ENCODE measurements around the gene GRP. TPM values are rescaled to one million over a fixed set of nuclear protein-coding genes. Genes with fewer than 3 reads are reported as not detected.

GRP gene
- total and polyA plus RNA-seq, 8 donors = 0.60 to 3.2 (median 1.5) TPM; not detected in 4

DNA sequence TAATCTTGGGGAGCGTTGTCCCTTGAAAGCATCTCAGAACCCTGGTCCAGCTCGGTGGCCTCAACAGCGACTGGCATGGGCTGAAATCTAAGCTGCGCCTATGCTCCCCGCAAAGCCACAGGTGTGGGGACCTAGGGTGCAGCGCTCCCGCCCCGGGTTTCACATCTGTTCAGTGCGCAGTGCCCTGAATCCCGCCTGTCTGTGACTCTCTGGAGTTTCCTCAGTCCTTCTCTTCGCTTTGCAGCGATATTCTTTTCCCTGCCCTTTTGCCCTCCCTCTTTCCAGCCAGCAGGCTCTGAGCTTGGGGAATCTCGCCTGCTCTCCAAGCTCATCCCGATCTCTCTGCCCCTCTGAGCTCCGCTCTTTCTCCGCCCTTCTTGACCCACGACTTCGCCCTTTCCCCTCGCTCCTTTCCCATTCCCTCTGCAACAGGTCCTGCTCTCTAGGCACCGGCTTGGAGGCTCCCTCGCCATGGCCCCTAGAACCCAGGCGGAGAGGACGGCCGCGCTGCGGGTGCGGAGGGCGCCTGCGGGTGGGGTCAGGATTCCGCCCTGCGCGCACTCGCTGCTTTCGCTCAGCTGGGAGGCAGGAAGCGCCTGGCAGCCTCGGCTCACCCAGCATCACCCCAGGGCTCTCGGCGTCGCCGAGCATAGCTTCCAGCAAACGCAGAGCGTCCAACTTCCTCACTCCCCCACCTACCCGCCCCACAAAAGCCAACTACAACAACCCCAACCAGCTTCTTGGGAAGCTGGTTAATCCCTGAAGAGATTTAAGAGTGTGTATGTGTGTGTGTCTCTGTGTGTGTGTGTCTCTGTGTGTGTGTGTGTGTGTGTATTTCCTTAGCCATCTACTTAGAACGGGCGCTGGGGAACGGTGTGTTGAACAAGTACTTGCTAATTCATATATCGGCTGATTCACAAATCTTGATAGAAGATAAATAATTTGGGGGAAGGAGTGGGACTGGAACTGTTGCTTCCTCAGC is 1.1 kb downstream of the GRP start:
- peaks cover 9 to 19% (median 16%) of the 10 kb centered on the region in 4 donors for H3K4me1 ChIP-seq
- DNase-seq = peak in 1 of 2 donors; percentile 30
- H3K27me3 ChIP-seq = peaks cover 0 to 78% (median 39%) of the 10 kb centered on the region in 3 donors
- intact Hi-C loops (cut with DNase I; ENCODE audit: low total_unique reads) = no loop called here
- TF ChIP-seq POLR2AphosphoS5 (IDR thresholded peaks at IDR 0.05) (no peak), POLR2A (IDR thresholded peaks at IDR 0.05) (no peak), EP300 (IDR thresholded peaks at IDR 0.05) (no peak)
- TF ChIP-seq, protein P1, sequence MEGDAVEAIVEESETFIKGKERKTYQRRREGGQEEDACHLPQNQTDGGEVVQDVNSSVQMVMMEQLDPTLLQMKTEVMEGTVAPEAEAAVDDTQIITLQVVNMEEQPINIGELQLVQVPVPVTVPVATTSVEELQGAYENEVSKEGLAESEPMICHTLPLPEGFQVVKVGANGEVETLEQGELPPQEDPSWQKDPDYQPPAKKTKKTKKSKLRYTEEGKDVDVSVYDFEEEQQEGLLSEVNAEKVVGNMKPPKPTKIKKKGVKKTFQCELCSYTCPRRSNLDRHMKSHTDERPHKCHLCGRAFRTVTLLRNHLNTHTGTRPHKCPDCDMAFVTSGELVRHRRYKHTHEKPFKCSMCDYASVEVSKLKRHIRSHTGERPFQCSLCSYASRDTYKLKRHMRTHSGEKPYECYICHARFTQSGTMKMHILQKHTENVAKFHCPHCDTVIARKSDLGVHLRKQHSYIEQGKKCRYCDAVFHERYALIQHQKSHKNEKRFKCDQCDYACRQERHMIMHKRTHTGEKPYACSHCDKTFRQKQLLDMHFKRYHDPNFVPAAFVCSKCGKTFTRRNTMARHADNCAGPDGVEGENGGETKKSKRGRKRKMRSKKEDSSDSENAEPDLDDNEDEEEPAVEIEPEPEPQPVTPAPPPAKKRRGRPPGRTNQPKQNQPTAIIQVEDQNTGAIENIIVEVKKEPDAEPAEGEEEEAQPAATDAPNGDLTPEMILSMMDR (IDR thresholded peaks at IDR 0.05) = no peak
- no peak overlapping the region for H3K27ac ChIP-seq
- H3K4me3 ChIP-seq = no peak overlapping the region
- H3K9me3 ChIP-seq = no peaks in the 10 kb centered on the region
- WGBS, 5 donors = 3 to 5% (median 5%) methylated on average over 47 of the region's 47 CpGs
- H3K36me3 ChIP-seq = no peaks in the 10 kb centered on the region

DNA sequence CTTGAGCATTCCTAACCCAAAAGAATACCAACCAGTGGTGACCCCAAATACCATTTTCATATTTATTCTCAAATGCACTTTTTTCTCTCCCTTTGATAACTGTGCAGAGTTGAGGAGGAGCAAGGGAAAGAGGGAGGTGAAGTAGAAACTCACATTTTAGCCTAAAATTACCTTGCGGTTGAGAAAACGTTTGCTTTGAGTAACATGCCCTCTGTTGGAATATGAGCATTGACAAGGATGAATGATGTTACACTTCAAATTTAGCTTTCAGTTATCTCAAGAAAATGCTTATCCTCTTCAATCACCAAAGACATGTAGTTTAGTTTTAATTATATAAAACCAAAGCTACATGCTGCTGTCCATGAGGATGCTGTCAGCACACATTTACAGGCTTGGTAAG is 2.4 kb downstream of the GRP start:
- no peak overlapping the region for H3K27ac ChIP-seq
- intact Hi-C loops (cut with DNase I; ENCODE audit: low total_unique reads) = no loop called here
- no peaks in the 10 kb centered on the region for H3K9me3 ChIP-seq
- peaks cover 9 to 19% (median 16%) of the 10 kb centered on the region in 4 donors for H3K4me1 ChIP-seq
- H3K27me3 ChIP-seq = peaks cover 0 to 66% (median 34%) of the 10 kb centered on the region in 3 donors
- 66 to 79% (median 75%) methylated on average over 2 of the region's 2 CpGs for WGBS, 5 donors
- no peak for TF ChIP-seq POLR2AphosphoS5 (IDR thresholded peaks at IDR 0.05)
- no peak for TF ChIP-seq POLR2A (IDR thresholded peaks at IDR 0.05)
- TF ChIP-seq, protein P1 (IDR thresholded peaks at IDR 0.05) = no peak
- no peak for TF ChIP-seq EP300 (IDR thresholded peaks at IDR 0.05)
- no peak for DNase-seq
- H3K4me3 ChIP-seq = no peak overlapping the region
- H3K36me3 ChIP-seq = no peaks in the 10 kb centered on the region

DNA sequence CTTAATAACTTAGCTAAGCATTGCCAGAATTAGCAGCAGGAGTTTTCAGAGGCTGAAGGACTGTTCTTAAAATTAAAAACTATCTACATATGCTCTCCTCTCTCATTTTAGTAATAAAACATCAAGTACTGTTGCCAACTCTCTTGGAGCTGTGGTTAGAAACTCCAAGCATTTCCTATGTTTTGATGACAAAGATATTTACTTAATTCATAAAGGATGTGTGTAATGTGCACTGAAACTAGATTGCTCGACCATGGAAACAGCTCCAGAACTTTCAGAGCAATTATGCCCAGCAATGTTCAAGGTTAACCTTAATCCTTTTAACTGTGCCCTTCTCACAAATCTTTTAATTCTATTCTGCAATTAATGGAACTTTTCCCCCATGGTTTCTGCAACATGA is 8.4 kb downstream of the GRP start:
- no peaks in the 10 kb centered on the region for H3K36me3 ChIP-seq
- H3K4me3 ChIP-seq = no peak overlapping the region
- intact Hi-C loops (cut with DNase I; ENCODE audit: low total_unique reads) = no loop called here
- H3K9me3 ChIP-seq = no peaks in the 10 kb centered on the region
- no peak overlapping the region for H3K27ac ChIP-seq
- peaks cover 0 to 23% (median 6%) of the 10 kb centered on the region in 3 donors for H3K27me3 ChIP-seq
- DNase-seq = no peak
- no peaks in the 10 kb centered on the region for H3K4me1 ChIP-seq
- 18 to 41% (median 28%) methylated on average over 1 of the region's 1 CpG for WGBS, 5 donors
- TF ChIP-seq POLR2AphosphoS5 (IDR thresholded peaks at IDR 0.05) = no peak
- TF ChIP-seq POLR2A (IDR thresholded peaks at IDR 0.05) = no peak
- TF ChIP-seq, protein P1 (IDR thresholded peaks at IDR 0.05) = no peak
- TF ChIP-seq EP300 (IDR thresholded peaks at IDR 0.05) = no peak

DNA sequence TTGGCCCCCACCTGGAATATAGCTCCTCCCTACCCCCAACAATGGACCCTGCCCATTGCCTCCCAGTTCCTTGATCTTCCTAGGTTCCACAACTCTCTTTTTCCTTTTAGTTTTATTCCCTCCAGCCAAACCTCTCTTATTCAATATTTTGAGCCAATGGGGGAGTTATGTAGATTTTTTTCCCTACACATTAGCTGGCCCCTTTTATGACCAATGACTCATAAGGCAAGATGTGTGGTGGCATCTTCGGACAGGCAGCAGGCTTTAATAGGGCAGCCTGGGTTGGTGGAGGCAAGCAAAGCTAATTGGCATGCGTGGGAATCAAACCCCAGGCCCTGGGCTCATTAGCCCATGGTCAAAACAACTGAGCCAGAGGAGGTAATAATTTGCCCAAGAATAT is 9.2 kb downstream of the GRP start:
- Histone ChIP-seq H3K9me3 (no peaks in the 10 kb centered on the region), H3K27ac (no peak overlapping the region), H3K4me1 (no peaks in the 10 kb centered on the region), H3K4me3 (no peak overlapping the region), H3K36me3 (no peaks in the 10 kb centered on the region), H3K27me3 (peaks cover 0 to 17% (median 6%) of the 10 kb centered on the region in 3 donors)
- TF ChIP-seq, protein P1 (IDR thresholded peaks at IDR 0.05) = no peak
- TF ChIP-seq POLR2AphosphoS5 (IDR thresholded peaks at IDR 0.05) = no peak
- TF ChIP-seq EP300 (IDR thresholded peaks at IDR 0.05) = no peak
- TF ChIP-seq POLR2A (IDR thresholded peaks at IDR 0.05) = no peak
- 85 to 97% (median 89%) methylated on average over 2 of the region's 2 CpGs for WGBS, 5 donors
- no peak for DNase-seq
- intact Hi-C loops (cut with DNase I; ENCODE audit: low total_unique reads) = no loop called here

Measured in stomach (tissue), 9 donors.